ENCODE measurements around the gene LPAR1.

LPAR1 gene

DNA sequence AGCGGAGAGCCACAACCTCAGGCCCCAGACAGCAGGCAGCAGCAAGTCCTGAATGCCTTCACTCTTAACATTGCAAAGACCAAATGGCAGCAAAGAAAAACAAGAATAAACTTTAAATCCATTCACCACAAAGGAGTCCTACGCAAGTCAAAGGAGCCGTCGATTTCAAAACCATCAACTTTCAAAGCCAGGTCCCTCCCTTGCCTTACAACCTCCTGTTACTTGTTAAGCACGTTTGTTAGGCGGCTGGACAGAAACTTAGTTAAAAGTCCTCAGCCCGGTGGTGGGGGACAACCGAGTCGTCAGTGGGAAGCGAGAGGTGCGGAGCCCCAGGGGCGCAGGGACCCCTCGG is 938 bp downstream of the LPAR1 start:
- DNase-seq, result peak in 1 of 2 donors; percentile 7

DNA sequence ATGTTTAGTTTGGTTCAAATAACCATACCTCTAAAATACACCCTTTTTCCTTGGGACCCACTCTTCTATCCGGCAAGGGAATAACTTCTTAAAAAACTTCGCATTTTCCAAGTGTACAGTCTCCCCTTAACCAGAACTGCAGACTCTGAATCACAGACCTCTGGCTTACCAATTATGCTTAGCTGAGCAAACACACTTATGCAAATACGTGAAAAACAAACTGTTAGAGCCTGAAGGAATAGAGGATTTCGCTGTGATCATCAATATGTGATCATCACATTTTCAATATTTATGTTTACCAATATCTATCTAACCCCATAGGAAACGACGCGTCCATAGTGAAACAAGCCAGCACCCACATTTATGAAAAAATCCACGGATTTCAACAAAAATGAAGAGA is 1.3 kb downstream of the LPAR1 start:
- DNase-seq, result no peak

DNA sequence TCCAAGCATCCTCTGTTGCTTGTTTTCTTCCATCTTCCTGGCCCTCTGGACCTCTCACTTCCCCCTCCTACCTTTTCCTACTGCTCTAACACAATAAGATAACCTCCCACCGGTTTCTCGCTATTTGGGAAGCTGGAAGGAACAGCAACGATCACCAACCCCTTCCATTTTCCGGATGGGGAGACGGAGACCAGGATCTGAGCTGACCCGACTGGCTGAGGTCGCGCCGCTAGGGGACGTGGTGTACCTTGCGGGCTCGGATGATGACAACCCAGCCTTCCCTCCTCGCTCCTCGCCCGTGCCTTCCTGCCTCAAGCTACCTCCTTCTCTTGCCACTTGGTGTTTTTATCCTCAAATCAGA is 1.9 kb downstream of the LPAR1 start:
- peak; percentile 52 to 59 for DNase-seq

DNA sequence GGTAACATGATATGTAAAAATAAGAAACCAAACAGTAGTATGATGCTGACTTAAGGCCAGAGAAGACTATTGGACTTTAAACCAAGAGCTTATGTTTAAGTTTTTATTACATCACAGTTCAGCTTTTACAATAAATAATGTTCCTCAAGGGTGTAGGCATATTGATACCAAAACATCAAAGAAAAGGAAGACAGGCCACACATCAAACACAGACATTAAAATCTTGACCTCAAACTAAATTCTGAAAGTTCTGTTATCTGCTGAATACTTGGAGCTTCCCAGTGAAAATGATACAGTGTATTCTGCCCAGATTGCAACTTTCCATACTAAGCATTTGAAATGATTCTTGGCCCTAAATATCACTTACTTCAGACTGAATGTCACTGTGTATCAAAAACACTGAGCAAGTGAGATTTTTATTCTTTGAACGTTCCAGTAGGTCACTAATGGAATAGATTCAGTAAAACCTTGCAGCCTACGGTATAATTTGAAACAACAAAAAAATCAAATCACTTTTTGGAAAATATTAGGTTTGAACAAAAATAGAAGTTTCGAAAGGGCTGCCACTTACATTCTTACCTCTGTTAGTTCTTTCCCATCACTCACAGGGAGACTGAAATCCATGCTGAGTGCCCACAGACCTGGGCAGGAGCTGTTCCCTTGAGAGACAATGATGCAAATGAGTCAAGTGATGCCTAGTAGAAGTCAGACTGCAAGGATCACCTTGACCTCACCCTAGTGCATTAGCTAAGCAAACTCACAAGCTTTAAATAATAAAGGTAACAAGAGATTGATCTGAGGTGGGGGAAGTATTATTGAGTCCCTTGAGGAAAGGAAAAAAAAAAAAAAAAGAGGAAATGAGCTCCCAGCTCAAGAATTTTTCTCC is 2.5 kb downstream of the LPAR1 start:
- no peak for DNase-seq

DNA sequence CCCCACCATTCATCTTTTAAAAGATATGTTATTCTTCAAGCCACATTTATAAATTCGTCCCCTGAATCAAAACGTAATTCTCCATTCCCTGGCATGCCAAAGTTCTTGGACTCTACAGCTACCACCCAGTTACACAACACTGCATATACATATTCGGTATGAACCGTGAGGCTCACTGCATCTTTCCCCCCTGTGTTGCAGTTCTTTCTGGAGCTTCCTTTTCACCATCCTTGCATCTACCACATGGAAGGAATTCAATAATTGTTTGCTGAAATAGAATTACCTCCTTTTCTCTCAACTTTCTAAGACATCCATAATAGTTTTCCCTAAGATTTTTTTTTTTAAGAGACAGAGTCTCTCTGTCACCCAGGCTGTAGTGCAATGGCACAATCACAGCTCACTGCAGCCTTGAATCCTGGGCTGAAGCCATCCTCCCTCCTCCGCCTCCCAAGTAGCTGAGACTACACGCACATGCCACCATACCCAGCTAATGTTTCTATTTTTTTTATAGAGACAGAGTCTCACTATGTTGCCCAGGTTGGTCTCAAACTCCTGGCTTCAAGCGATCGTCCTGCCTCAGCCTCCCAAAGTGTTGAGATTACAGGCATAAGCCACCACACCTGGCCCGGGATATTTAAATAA is 3.3 kb downstream of the LPAR1 start:
- DNase-seq, result no peak

DNA sequence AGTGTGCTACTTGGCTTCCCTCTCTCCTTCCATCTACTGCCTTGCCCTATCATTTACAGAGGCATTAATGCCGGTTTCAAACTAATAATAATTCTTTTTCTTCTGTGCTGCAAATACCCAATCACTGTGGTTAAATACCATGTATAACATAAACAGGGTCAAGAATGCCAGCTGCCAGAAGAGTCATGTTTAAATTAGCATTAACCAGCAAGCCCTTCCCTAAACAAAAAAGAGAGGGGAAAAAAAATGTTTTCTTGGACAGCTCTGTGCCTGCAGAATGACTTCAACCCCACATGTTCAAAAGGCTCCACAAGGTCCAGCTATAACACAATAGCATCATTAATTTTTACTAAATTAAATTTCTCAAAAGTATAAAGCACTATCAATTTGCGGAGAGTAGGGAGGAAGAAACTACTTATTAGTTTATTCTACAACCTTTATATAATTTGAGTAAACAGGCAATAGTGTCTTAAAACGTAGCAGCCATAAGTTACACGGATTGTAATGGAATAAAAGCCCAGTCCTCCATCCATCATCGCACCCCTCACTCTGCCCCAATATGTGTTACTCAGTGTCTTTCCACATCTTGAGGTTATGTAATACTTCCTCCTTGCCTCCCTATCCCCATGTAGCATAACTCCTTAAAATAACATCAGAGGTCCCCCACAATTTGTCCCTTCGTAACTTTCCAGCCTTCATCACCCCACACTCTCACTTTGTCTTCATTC is 3.9 kb downstream of the LPAR1 start:
- peak in 1 of 2 donors; percentile 28 for DNase-seq

DNA sequence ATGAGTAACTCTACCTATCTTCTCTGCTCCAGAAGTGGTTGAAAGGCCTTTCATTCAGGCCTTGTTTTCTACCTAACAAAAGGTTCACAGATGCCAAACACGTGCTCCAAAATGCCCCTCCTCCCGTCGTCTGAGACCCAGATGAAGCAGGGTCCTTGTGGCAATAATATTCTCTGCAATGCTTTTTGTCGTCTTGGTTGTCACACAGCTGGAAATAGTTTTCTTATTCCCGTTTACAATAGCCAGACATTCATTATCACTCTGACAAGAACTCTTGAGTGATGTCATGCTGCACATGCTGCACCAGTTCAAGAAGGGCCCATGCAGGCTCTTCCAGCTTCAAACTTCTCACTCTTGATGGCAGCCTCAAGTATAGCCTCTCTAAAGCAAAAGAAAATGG is 7.8 kb downstream of the LPAR1 start:
- no peak for DNase-seq

DNA sequence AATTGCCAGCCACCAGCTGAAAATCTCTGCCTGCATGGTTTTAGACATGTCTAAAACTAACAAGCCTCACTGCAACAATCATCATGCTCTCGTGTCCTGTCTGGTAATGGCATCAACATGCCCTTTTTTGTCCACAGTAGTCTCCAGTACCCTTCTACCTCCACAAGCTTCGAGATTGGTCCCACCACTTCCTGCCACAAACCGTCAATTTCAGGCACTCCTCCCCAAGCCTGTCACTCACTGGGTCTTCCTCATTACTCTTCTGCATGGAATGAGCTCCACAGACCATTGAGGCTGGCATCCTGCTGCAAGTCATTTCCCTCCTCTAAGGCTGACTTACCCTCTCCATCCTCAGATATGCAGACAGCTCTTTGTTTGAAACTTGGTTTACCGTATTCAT is 9.0 kb downstream of the LPAR1 start:
- peak; percentile 25 to 27 for DNase-seq

DNA sequence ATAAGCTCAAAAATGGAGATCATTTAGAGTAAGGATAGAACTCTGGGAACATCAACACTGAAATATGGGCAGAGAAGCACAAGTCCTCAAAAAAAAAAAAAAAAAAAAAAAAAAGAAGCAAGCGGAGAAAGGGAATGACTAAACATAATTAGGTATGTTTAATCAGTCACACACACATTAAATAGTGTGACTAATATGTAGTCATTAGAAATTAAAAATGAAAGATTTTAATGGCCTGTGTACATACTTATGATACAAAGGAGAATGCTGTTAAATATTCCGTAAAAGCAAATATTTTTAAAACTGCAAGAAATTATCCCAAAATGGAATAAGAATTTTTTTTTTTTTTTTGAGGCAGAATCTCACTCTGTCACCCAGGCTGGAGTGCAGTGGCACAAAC is 10.5 kb downstream of the LPAR1 start:
- DNase-seq, result no peak

DNA sequence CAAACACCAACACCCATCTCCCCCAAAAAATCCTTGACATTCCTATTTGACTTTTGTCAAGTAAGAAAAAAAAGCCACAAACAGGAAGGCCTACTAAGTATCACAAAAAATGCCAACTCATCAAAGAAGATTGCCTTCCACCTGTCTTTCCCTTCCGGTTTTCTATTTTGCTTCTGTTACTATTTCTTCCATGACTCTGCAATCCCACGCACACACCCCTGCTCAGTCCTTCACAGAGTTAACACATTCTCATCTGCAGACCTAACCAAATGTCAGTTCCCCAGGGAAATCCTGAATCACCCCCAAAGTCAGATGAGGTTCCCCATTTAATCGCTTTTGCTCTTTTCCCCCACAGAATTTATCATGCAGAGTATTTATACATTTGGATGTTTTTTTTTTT is 15.1 kb downstream of the LPAR1 start:
- peak; percentile 29 to 38 for DNase-seq

DNA sequence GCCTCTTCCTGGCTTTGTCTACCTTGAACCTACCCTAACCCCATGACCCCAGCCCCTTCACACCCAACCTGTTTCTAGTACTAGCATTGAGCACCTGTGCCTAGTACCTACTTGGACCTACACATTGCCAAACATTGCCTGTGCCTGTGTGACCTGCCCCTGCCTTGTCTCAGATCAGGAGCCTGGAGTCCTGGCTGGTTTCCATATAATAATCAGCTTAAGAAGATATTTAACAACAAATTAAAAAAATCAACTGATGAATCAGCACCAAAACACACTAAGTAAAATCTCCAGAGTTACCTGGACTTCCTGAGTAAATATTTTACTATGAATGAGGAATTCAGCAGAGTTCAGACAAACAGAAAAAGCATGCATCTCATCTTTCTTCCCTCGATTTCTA is 17.7 kb downstream of the LPAR1 start:
- no peak for DNase-seq

DNA sequence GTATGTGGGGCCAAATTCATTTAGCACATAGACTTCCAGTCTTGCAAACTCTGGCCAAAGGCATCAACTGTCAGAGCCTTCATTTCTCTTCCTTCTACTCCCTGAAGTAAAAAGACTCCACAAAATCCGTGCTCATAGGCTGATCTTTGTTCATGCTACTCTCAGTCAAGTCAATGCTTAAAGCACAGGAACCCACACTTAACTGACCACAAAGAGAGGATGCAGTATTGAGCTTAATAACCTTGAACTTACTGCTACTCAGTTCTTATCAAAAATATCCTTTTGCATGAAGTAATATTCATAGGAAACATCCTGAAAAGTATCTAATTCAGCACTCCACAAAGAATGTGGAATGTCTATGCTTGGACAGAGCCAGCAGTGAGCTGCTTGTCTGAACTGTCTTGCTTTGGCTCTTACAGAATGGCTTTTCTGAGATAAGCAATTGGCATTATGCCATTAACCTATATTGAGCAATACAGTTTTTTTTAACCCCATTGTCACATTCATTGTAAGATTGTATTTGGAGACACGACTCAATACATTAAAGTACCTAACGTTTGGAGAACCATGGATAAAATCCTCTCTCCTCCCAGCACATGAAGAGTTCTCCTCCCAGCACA is 21.7 kb downstream of the LPAR1 start:
- DNase-seq, result peak in 1 of 2 donors; percentile 48

DNA sequence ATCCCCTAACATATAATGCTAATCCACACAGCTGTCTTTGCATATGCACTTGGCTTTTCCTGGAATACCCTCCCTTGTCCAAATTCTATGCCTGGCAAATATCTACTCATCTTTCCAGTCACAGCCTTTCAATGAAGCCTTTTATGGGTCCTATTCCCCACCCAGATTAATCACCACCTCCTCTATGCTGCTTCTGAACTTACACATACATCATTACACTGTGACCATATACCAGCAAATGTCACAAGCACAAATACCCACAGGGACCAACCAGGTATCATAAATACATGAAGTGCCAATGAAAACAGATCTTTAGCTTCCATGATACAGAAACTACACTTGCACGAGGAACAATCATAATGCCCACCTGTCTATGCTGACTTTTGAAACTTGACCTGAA is 22.3 kb downstream of the LPAR1 start:
- DNase-seq, result no peak

DNA sequence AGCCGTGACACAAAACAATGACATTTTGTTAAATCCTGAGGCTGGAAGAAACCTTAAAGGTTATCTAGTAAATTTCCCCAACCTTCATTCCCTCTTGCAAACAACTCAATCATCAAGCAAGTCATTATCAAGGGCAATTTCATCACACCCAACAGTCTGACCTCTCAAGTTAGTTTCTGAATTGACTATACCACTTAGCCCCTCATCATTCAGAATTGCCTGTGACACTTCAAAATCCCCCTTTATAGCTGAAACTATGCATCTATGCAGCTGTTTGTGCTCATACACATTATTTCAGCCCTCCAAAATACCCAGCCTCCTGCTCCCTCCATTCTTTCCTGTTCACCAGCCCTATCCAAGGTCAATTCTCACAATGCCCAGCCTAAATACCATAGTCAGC is 24.6 kb downstream of the LPAR1 start:
- no peak for DNase-seq

DNA sequence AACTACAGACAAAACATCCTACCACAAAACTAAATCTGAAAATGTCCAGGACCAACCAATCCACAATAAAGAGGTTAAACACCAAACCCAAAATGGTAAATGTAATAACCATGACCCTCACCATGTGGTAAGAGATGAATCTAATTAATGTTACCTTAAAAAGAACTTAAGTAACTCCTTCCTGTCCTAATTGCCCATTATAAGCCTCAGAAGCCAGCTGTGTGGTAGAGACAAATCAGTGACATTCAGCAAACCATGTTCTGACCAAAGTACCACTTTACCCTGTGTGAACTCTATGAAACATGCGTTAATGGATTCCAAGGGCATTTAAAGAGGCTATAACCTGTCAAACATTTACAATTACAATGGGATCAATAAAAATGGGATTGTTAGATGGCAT is 25.0 kb downstream of the LPAR1 start:
- no peak for DNase-seq

DNA sequence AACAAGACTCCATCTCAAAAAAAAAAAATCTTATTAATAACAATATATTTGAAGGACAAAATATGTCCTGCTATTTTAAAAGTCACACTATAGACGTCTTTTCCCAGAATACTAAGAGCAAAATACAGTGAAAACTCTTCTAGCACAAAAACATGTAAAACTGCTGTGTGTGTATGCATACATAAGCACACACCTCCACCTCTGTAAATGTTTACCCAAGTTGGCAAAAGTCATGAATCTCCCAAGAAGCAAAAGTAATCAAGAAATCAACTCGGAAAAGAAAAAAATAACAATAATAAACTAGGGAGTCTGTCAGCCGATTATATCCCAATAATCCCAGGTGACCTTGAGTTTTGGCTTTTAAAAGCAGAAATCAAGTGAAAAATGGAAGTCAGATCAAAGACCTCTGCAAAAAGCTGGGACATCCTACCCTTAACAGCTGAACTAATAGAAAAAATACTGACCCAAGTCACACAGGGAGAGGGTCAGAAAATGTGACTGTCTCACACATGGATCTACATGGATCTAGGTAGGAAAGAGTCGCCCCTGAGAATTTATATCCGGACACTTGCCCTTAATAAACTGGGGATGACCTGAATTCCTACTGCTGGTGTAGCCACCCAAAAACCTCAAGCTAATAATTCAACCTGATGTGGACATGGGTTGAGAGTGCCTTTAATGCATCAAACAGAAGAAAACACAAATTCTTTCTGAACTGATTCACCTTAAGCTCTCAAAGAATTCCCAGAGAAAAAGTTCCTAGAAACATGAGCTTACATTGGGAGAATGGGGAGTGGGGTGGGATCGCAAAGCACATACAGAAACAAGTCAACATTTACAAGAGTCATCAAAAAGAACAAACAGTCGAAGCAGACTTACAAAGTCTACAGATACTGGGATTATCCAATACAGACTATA is 29.9 kb downstream of the LPAR1 start:
- DNase-seq, result no peak

DNA sequence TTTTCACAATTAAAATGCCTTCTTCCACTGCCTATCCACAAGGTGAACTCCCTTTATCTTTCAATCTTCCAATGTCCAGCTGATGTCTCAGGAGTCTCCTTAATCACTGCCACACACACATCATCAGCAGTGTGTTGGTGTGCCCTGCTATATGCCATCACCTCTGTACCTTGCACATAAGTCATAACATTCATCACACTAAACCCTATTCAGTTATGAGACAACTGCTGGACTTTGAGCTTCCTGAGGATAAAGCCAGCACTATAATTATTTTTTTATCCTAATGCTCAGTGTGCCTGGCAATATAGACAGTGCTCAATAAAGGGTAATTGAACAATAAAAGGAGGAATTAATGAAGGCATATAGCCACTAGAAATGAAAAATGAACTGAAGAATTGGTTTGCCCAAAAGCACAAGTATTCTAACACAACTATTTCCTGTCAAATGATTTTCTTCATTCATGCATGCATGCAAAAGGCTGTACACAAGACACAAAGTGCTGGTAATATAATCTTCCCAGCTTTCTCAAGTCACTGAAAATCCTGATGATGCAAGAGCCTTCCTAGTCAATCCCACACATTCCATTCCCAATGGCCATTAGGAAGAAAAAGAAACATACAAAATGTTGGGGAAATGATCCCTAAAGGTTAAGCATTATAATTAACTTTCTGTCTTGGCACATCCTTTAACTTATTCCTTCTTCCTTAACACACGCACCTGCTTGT is 32.4 kb downstream of the LPAR1 start:
- DNase-seq, result no peak

DNA sequence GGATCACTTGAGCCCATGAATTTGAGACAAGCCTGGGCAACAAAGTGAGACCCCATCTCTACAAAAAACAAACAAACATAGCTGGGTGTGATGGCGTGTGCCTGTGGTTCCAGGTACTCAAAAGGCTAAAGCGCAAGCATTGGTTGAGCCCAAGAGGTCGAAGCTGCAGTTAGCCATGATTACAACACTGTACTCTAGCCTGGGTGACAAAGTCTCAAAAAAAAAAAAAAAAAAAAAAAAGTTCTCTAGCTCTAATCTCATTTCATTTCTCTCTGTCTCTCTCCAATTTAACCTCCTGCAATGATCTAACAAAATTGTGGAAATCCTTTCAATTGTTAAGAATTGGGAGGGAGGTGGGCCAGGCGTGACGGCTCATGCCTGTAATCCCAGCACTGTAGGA is 33.3 kb downstream of the LPAR1 start:
- DNase-seq, result no peak

DNA sequence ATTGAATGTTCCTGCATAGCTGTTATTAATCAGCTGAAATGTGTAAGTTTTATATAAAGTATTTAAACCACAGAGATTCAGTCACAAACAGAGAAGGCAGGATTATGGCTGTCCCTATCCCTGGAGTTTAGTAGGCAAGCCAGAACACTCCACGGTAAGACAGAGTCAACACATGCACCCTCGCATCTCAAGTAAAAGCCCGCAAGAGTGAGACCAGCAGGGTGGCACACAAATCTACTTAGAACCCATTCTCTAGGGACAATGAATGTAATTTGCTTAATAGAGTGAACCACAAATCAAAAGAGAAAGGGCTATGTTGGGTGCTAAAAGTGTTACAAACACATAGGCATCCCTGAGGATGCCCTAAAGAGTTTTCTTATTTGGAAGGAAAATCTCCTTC is 35.1 kb downstream of the LPAR1 start:
- DNase-seq, result no peak

DNA sequence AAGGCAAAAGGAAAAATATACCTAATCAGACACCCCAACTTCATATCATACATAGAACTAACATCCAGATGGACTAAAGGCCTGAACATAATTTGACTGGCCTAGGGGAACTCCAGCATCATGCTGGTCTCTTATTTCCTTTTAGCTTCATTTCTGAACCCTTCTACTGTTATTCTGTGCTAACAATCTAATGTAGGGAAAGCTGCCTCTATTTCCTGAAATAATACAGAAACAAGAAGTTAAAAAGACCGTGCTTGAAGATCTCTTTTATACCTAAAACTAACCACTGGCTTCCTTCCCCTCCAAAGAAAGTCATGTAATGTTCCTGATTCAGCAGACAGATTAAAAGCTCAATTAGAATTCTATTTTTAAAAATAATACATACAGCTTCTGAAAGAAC is 36.7 kb downstream of the LPAR1 start:
- DNase-seq, result peak; percentile 4 to 47

DNA sequence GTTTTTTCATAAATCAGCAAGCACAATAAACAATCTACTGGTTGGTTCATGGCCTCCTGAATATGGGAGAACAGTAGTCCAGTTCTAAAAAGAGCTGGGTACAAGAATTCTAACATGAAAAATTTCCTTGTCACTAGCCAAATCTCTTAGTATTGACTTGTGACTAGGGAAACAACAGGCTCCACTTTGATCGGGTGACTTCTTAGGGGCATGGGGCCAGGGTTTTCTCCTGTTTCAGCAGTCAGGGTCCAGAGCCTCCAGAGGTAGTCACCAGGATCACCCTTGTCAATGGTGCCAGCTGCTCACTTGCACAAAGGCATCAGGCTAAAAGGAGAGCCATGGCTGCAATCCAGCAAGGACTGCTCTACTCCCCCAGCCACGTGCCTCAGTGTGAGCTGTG is 38.1 kb downstream of the LPAR1 start:
- no peak for DNase-seq

DNA sequence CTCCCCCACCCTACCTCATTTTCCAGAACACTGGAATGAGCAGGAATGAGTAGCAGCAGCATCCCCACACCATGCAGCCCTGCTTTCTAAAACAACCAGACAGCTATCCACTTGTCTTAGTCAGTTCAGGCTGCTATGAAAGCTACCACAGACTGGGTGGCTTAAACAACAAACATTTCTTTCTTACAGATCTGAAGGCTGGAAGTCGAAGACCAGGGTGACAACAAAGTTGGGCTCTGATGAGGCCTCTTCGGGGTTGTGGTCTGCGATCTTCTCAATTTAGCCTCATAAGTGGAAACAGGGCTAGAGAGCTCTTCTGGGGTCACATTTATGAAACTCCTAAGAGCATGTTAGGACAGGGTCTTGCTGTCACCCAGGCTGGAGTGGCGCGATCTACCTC is 38.9 kb downstream of the LPAR1 start:
- no peak for DNase-seq
